K562 (cell line): ENCODE measurements around the gene VAMP8. TPM values are rescaled to one million over a fixed set of nuclear protein-coding genes. Genes with fewer than 3 reads are reported as not detected.

Experiments used
- HBP1 ChIP-seq: fragments of 450-650 bp; formaldehyde crosslinking; IDR thresholded peaks from 2 replicates; pipeline ENCODE4 v1.4.0; 2022; ENCODE audit warnings: missing genetic modification characterization
- KAT2B ChIP-seq: IDR thresholded peaks from one replicate; pipeline ENCODE4 v1.6.1; 2012; ENCODE audit warnings: low read depth, mild to moderate bottlenecking, control low read depth, inconsistent platforms, low read length, moderate library complexity
- MCM5 ChIP-seq: fragments of 450-650 bp; IDR thresholded peaks from 2 replicates; pipeline ENCODE4 v1.6.1; 2016; ENCODE audit warnings: low read depth
- MLLT1 ChIP-seq, 2 experiments: fragments of 450-650 bp; IDR thresholded peaks; 2 replicates each; pipeline ENCODE4 v1.6.1; 2016
- NCOA2 ChIP-seq, 2 experiments: fragments of 450-650 bp; IDR thresholded peaks; 2 replicates each; pipeline ENCODE4 v1.6.1; 2018; ENCODE audit warnings: mild to moderate bottlenecking in 2 of 2, moderate library complexity in 1 of 2; ENCODE audit not compliant: partially characterized antibody in 2 of 2
- PHF21A ChIP-seq: fragments of 450-650 bp; IDR thresholded peaks from 2 replicates; pipeline ENCODE4 v1.6.1; 2017; ENCODE audit warnings: low read depth, borderline replicate concordance
- RBBP5 ChIP-seq: fragments of 200-600 bp; sonication (generic); IDR thresholded peaks from 2 replicates; pipeline ENCODE4 v1.6.1; 2012; ENCODE audit warnings: borderline replicate concordance, mild to moderate bottlenecking, low read length, control low read depth, inconsistent platforms; ENCODE audit not compliant: insufficient read depth, poor library complexity, severe bottlenecking
- RNF219 ChIP-seq: fragments of 250-450 bp; sonication (Bioruptor Pico); IDR thresholded peaks from 2 replicates; pipeline ENCODE4 v1.5.0; 2022; ENCODE audit warnings: mild to moderate bottlenecking
- THRB ChIP-seq: fragments of 450-650 bp; formaldehyde crosslinking; conservative IDR thresholded peaks from 2 replicates; pipeline ENCODE4 v1.4.0; 2022; ENCODE audit warnings: mild to moderate bottlenecking, missing genetic modification characterization
- ZKSCAN1 ChIP-seq: fragments of 150-350 bp; IDR thresholded peaks from 2 replicates; pipeline ENCODE4 v1.6.1; 2016; ENCODE audit warnings: low read depth, low read length
- ZNF239 ChIP-seq: fragments of 250-450 bp; sonication (Bioruptor Pico); IDR thresholded peaks from 2 replicates; pipeline ENCODE4 v1.4.0; 2020; ENCODE audit warnings: mild to moderate bottlenecking
- ZNF655 ChIP-seq: fragments of 250-450 bp; sonication (Bioruptor Pico); IDR thresholded peaks from 2 replicates; pipeline ENCODE4 v1.5.0; 2021
- polyA plus RNA-seq, 8 experiments: library from polyadenylated mRNA; depleted of rRNA in 4 of 8; stranded (reverse) in 5 of 8; unstranded in 3 of 8; fragments of >200 nt; fragmentation: Nextera tagmentation in 2 of 8; fragmentation: Illumina TruSeq in 1 of 8; extraction: Ambion mirVana in 2 of 8; extraction: Trizol in 1 of 8; gene quantifications; 2 replicates each; pipeline versions ENCODE4 v1.2.1 to v1.2.3, GENCODE V29; 2011 to 2014; ENCODE audit warnings: inconsistent platforms in 1 of 8, missing spikeins in 1 of 8
- total RNA-seq, 7 experiments: library from RNA; depleted of rRNA in 6 of 7; stranded (reverse); fragments of >200 nt in 6 of 7; fragmentation: Illumina TruSeq in 2 of 7; extraction: Trizol in 2 of 7; gene quantifications; 2 replicates each; pipeline versions ENCODE4 v1.2.1 to v1.2.3, GENCODE V29; 2011 to 2021; ENCODE audit warnings: low replicate concordance in 1 of 7
- TF ChIP-seq, protein P1 (sequence below): fragments of 250-450 bp; sonication (Bioruptor Pico); IDR thresholded peaks from 2 replicates; pipeline ENCODE4 v1.8.0; 2022; ENCODE audit warnings: inconsistent platforms, mild to moderate bottlenecking, moderate library complexity, borderline replicate concordance

The VAMP8 gene
- total and polyA plus RNA-seq, 9 of the 15 experiments (the other 6 are each of a cell fraction or from before 2014, with no cell fraction given): 107 to 571 (median 248) TPM

DNA sequence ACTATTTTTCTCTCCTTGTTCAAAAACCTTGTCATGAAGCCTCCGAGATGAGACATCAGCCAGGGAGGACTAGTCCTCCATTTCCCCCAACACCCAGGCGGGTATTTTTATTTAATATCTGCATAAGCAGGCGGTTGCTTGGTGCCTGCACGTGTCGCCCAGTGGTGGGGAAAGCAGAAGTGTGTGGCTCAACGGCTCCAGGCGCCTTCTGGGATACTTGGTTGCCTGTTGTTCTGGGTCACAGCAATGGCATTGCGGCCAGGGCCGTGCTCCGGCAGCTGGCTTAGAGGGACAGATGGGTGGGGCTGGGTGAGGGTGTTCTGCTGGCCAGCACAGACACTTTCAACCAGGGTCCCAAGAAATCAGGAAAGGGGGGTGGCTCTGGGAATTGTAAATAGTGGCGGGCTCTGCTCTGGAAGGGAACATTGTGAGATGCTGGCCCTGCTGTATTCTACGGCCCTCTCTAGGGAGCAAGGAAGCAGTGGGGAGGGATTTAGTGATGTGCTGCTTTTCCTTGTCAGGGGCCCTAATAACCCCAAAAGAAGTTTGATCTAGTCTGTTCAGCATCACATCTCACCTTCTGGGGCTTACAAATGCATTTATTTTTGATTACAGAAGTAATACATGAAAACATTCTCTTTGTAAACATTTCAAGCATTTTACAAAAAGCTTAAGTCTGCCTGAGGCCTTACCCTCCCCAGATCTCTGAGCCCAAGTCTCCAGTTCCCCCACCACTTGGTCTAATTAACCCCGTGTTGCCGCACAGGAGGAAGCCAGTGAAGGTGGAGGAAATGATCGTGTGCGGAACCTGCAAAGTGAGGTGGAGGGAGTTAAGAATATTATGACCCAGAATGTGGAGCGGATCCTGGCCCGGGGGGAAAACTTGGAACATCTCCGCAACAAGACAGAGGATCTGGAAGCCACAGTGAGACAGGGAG lies 1.1 kb downstream of the VAMP8 start (continued):
- TF ChIP-seq HBP1: no peak
- TF ChIP-seq, protein P1, sequence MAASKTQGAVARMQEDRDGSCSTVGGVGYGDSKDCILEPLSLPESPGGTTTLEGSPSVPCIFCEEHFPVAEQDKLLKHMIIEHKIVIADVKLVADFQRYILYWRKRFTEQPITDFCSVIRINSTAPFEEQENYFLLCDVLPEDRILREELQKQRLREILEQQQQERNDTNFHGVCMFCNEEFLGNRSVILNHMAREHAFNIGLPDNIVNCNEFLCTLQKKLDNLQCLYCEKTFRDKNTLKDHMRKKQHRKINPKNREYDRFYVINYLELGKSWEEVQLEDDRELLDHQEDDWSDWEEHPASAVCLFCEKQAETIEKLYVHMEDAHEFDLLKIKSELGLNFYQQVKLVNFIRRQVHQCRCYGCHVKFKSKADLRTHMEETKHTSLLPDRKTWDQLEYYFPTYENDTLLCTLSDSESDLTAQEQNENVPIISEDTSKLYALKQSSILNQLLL (CRISPR knock-in tag): no peak
- no peak for TF ChIP-seq KAT2B
- no peak for TF ChIP-seq MLLT1 (IDR thresholded peaks at IDR 0.05)
- TF ChIP-seq NCOA2 (IDR thresholded peaks at IDR 0.05; ENCODE audit: partially characterized antibody in 2 of 2): no peak
- no peak for TF ChIP-seq MCM5
- no peak for TF ChIP-seq ZNF655
- no peak for TF ChIP-seq RBBP5
- TF ChIP-seq THRB (CRISPR knock-in tag): no peak
- no peak for TF ChIP-seq RNF219 (CRISPR knock-in tag)
- no peak for TF ChIP-seq ZNF239 (CRISPR knock-in tag)
- TF ChIP-seq PHF21A: no peak
- TF ChIP-seq ZKSCAN1: no peak
